Panc1 (cell line): ENCODE results near the gene HUNK. TPM values are rescaled to one million over a fixed set of nuclear protein-coding genes. Genes with fewer than 3 reads are reported as not detected.

ENCODE experiments used
- ATAC-seq: fragments of 200-7000 bp; cut with Tn5 transposase; 2 replicates; pipeline ENCODE4 v1.9.1; 2020; ENCODE audit warnings: mild to moderate bottlenecking, moderate library complexity
- BruUV-seq: library from RNA; stranded (reverse); fragments of 400-500 nt; replicated peaks from 2 replicates; lab custom pipeline; 2021; lab: Mats Ljungman, UMichigan
- CTCF ChIA-PET: fragments of 300-600 bp; sonication (Branson Sonifier 250); formaldehyde crosslinking; loops from one replicate; lab custom pipeline; 2022; ENCODE audit warnings: antibody characterized with exemption; lab: Charles Lee
- POLR2A ChIA-PET: fragments of 300-600 bp; sonication (Branson Sonifier 250); formaldehyde crosslinking; loops from one replicate; lab custom pipeline; 2022; ENCODE audit warnings: antibody characterized with exemption; lab: Charles Lee
- DNase-seq: peaks from one replicate; pipeline ENCODE4 v3.0.0-alpha.2; 2010; ENCODE audit warnings: low read depth, low spot score
- H3K27ac ChIP-seq: 2 replicates; pipeline ENCODE4 v1.5.1; 2011; ENCODE audit warnings: mild to moderate bottlenecking, low read length, inconsistent platforms
- H3K27me3 ChIP-seq: fragments of 200-500 bp; sonication (Bioruptor generic); 2 replicates; pipeline ENCODE4 v1.6.0; 2014; ENCODE audit warnings: low read length, inconsistent platforms; ENCODE audit not compliant: control insufficient read depth, insufficient read depth
- H3K36me3 ChIP-seq: fragments of 200-500 bp; sonication (Bioruptor generic); 2 replicates; pipeline ENCODE4 v1.5.1; 2014; ENCODE audit warnings: inconsistent platforms, mild to moderate bottlenecking, low read length, moderate library complexity; ENCODE audit not compliant: control insufficient read depth, insufficient read depth
- H3K4me1 ChIP-seq: 2 replicates; pipeline ENCODE4 v1.5.1; 2011; ENCODE audit warnings: inconsistent platforms, mild to moderate bottlenecking, low read length, moderate library complexity; ENCODE audit not compliant: control insufficient read depth, insufficient read depth
- H3K4me3 ChIP-seq, 2 experiments: 2 replicates each; pipeline ENCODE4 v1.5.1; 2011 to 2012; ENCODE audit warnings: low read depth in 2 of 2, low read length in 2 of 2, mild to moderate bottlenecking in 2 of 2, inconsistent platforms in 1 of 2, moderate library complexity in 1 of 2
- H3K9me3 ChIP-seq: fragments of 200-500 bp; sonication (Bioruptor generic); 2 replicates; pipeline ENCODE4 v1.5.1; 2014; ENCODE audit warnings: low read depth, mild to moderate bottlenecking, inconsistent platforms, low read length, moderate library complexity; ENCODE audit not compliant: control insufficient read depth, insufficient read depth
- CTCF ChIP-seq: fragments of 450-650 bp; IDR thresholded peaks from 2 replicates; pipeline ENCODE4 v1.5.1; 2017; ENCODE audit warnings: mild to moderate bottlenecking
- POLR2AphosphoS5 ChIP-seq: IDR thresholded peaks from 2 replicates; pipeline ENCODE4 v1.6.1; 2012; ENCODE audit warnings: mild to moderate bottlenecking, low read depth, low read length, moderate library complexity
- SIN3A ChIP-seq: IDR thresholded peaks from 2 replicates; pipeline ENCODE4 v1.6.1; 2012; ENCODE audit warnings: low read depth, mild to moderate bottlenecking, low read length, moderate library complexity, borderline replicate concordance; ENCODE audit not compliant: insufficient read depth
- TCF7L2 ChIP-seq: IDR thresholded peaks from 2 replicates; pipeline ENCODE4 v1.6.1; 2011; ENCODE audit warnings: mild to moderate bottlenecking, low read depth, low read length, inconsistent platforms
- in situ Hi-C: cut with HindIII; loops from 2 replicates; pipeline ENCODE4 v1.10.0; 2016; ENCODE audit warnings: low sequenced_read_pairs, low pct_unique_long_range_greater_than_20kb
- intact Hi-C: fragments of 100-400 bp; cut with micrococcal nuclease; formaldehyde crosslinking; loops from one replicate; pipeline ENCODE4 v1.10.0; 2022; ENCODE audit not compliant: unreplicated experiment
- total RNA-seq: library from RNA; stranded (reverse); gene quantifications from one replicate; pipeline ENCODE4 v1.2.1, GENCODE V29; 2021; ENCODE audit not compliant: unreplicated experiment
- TF ChIP-seq, protein P1 (sequence below), 2 experiments: IDR thresholded peaks; 2 replicates each; pipeline ENCODE4 v1.6.1; 2011 to 2012; ENCODE audit warnings: low read depth in 2 of 2, control low read depth in 1 of 2, low read length in 1 of 2, mild to moderate bottlenecking in 1 of 2, moderate library complexity in 1 of 2; ENCODE audit not compliant: insufficient read depth in 1 of 2

The HUNK gene
- total RNA-seq, 1 experiment from 2014 or later = 0.05 TPM

DNA sequence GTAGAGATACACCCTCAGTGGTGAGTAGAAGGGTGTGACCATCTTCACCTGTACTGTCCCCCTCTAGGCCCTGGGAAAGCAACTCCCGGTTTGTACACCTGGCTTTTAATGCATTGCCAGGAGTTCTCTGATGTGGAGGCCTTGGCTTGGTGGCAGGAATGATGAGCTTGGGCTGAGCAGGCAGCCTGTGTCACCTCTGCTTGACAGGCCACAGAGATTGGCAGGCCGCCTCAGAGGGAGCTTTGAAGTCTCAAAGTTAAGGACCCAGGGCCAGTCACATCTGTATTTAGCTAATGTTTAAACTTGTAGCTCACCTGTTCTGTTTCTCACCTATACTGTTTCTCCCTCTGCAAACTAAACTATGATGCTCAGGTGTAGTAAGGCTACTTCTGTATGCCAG lies 28.5 kb downstream of the HUNK start:
- H3K9me3 ChIP-seq = no peaks in the 10 kb centered on the region
- ChIA-PET CTCF (no interaction called here), POLR2A (interaction anchor here (0.6 kb wide), 1 partner anchor 88 kb away, joined by 10 read pairs; no protein-coding TSS in a partner anchor)

DNA sequence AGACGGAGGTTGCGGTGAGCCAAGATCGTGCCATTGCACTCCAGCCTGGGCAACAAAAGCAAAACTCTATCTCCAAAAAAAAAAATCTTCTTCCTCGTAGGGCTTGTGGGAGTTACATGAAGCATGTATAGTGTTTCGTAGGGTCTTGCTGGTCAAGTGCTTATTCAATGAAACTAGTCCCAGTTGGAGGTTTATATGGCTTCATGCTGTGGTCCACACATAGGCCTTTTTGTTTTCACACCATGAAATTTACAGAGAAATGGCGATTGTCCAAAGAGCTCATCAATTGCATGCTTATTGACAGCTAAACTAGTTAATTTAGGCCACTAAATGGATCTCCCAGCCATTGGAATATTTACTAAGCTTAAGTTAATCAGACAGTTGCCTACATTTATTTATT lies 29.6 kb downstream of the HUNK start:
- no peaks in the 10 kb centered on the region for H3K36me3 ChIP-seq
- H3K4me3 ChIP-seq = no peak overlapping the region
- ChIA-PET POLR2A (no interaction called here), CTCF (no interaction called here)
- BruUV-seq = no TSS peak
- intact Hi-C loops (no loop called here), in situ Hi-C loops (no loop called here)
- DNase-seq = no peak
- ATAC-seq = no peak
- H3K4me1 ChIP-seq = no peaks in the 10 kb centered on the region
- H3K27me3 ChIP-seq = no peaks in the 10 kb centered on the region
- no peak for TF ChIP-seq TCF7L2
- H3K27ac ChIP-seq = no peak overlapping the region
- no peaks in the 10 kb centered on the region for H3K9me3 ChIP-seq

More for the DNA sequence above, 28.5 kb downstream of the HUNK start:
- no peaks in the 10 kb centered on the region for H3K27me3 ChIP-seq
- BruUV-seq = no TSS peak
- DNase-seq (no peak), ATAC-seq (no peak)
- H3K4me1 ChIP-seq = no peaks in the 10 kb centered on the region
- in situ Hi-C loops = no loop called here
- intact Hi-C loops = no loop called here
- H3K4me3 ChIP-seq = no peak overlapping the region
- H3K27ac ChIP-seq = no peak overlapping the region
- no peaks in the 10 kb centered on the region for H3K36me3 ChIP-seq
- TF ChIP-seq TCF7L2 = no peak
- TF ChIP-seq CTCF = no peak
- TF ChIP-seq, protein P1, sequence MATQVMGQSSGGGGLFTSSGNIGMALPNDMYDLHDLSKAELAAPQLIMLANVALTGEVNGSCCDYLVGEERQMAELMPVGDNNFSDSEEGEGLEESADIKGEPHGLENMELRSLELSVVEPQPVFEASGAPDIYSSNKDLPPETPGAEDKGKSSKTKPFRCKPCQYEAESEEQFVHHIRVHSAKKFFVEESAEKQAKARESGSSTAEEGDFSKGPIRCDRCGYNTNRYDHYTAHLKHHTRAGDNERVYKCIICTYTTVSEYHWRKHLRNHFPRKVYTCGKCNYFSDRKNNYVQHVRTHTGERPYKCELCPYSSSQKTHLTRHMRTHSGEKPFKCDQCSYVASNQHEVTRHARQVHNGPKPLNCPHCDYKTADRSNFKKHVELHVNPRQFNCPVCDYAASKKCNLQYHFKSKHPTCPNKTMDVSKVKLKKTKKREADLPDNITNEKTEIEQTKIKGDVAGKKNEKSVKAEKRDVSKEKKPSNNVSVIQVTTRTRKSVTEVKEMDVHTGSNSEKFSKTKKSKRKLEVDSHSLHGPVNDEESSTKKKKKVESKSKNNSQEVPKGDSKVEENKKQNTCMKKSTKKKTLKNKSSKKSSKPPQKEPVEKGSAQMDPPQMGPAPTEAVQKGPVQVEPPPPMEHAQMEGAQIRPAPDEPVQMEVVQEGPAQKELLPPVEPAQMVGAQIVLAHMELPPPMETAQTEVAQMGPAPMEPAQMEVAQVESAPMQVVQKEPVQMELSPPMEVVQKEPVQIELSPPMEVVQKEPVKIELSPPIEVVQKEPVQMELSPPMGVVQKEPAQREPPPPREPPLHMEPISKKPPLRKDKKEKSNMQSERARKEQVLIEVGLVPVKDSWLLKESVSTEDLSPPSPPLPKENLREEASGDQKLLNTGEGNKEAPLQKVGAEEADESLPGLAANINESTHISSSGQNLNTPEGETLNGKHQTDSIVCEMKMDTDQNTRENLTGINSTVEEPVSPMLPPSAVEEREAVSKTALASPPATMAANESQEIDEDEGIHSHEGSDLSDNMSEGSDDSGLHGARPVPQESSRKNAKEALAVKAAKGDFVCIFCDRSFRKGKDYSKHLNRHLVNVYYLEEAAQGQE (IDR thresholded peaks at IDR 0.05; ENCODE audit: insufficient read depth in 1 of 2, low read depth in 2 of 2, low read length in 1 of 2) = no peak
- TF ChIP-seq SIN3A = no peak
- TF ChIP-seq POLR2AphosphoS5 = no peak

DNA sequence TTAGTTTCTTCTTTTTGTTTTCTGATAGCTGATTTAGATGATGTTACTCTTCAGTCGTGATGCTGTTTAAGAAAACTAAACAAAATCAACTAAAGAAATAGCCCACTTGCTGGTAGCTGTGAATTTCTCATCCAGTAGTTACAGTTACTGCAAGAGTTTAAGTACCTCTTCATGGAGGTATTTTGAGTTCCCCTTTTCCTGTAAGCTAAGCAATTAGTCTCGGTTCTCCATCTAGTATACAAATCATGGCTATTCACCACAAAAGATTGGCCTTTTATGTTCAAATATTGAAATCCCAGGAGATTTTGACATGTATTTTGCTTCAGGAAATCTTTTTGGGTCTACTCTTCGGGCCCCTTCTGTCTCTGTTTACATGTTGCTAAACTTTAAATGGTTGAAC lies 31.1 kb downstream of the HUNK start:
- POLR2A ChIA-PET = no interaction called here
- CTCF ChIA-PET = no interaction called here
- intact Hi-C loops (no loop called here), in situ Hi-C loops (no loop called here)
- ATAC-seq (no peak), DNase-seq (no peak)
- BruUV-seq = no TSS peak
- no peaks in the 10 kb centered on the region for H3K27me3 ChIP-seq
- H3K4me1 ChIP-seq = no peaks in the 10 kb centered on the region
- H3K36me3 ChIP-seq = no peaks in the 10 kb centered on the region
- H3K9me3 ChIP-seq = no peaks in the 10 kb centered on the region
- no peak overlapping the region for H3K4me3 ChIP-seq
- H3K27ac ChIP-seq = no peak overlapping the region
- TF ChIP-seq, protein P1 (IDR thresholded peaks at IDR 0.05; ENCODE audit: insufficient read depth in 1 of 2, low read depth in 2 of 2, low read length in 1 of 2) = no peak
- TF ChIP-seq POLR2AphosphoS5 = no peak
- TF ChIP-seq CTCF = no peak
